Measurements from ENCODE around the gene MRPL22. TPM values are rescaled to one million over a fixed set of nuclear protein-coding genes. Genes with fewer than 3 reads are reported as not detected.
A peak's percentile ranks its signal among the peaks of the same experiment; 100 is the strongest.
"Not testable (repeated sequence)": the region's sequence is repeated elsewhere in the genome, so short reads cannot be mapped to it uniquely, and the experiment has no call there.

The MRPL22 gene
- polyA plus RNA-seq, 4 donors: 33.6 to 63.5 (median 59.2) TPM

DNA sequence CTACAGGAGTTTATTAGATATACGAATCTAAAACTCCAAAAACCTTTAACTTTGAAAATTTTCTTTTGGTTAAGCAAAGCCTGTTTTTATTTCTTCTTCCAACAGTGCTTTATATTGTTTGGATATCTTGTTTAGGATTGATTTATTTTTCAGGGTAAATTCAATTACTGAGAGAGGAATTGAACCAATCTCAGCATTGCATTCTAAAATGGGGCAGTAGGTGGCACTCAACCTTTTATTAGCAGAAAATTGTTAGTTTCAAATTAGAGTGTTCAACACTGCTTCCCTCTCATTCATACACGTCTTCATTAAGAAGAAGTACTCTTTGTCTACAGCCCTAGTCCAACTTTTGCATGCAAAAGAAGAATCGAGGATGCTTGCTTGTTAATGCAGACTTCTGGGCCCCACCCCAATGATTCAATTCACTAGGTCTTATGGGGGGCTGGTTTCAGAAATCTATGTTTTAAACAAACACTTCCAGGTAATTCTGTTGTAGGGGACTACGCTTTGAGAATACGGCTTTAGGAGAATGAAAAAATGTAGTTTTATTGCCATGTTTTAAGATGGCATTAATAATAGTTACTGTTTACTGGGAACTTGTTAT is 26.6 kb downstream of the MRPL22 start:
- no peaks in the 10 kb centered on the region for H3K9me3 ChIP-seq (ENCODE audit: control insufficient read depth in 2 of 2, insufficient read depth in 1 of 2, low read depth in 1 of 2, low read length in 1 of 2)
- DNase-seq (no peak), FAIRE-seq (no peak)
- no peak overlapping the region for H3K4me3 ChIP-seq (ENCODE audit: low read depth in 1 of 3, low read length in 3 of 3)
- peaks cover 0 to 4% (median 0%) of the 10 kb centered on the region in 3 donors for H3K4me1 ChIP-seq (ENCODE audit: control insufficient read depth in 3 of 3, insufficient read depth in 2 of 3, low read depth in 1 of 3, low read length in 2 of 3)
- H3K27ac ChIP-seq (ENCODE audit: low read depth in 1 of 3, low read length in 2 of 3): no peak overlapping the region
- no peaks in the 10 kb centered on the region for H3K27me3 ChIP-seq (ENCODE audit: control insufficient read depth in 3 of 3, insufficient read depth in 3 of 3, low read length in 3 of 3)
- peaks cover 0 to 10% (median 0%) of the 10 kb centered on the region in 3 donors for H3K36me3 ChIP-seq (ENCODE audit: control insufficient read depth in 3 of 3, insufficient read depth in 2 of 3, low read depth in 1 of 3, low read length in 3 of 3)
- 77 to 85% (median 83%) methylated on average over 5 of the region's 5 CpGs for WGBS, 3 donors

DNA sequence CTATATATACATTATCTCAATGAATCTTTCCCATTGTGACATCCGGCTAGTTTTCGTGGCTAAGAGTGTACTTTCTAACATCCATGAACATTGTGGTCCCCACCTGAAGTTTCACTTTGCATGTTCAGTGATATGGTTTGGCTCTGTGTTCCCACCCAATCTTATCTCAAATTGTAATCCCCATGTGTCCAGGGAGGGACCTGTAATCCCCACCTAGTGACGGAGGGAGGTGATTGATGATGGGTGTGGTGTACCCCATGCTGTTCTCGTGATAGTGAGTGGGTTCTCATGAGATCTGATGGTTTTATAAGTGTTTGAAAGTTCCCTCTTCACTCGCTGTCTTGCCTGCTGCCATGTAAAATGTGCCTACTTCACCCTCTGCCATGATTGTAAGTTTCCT is 28.1 kb downstream of the MRPL22 start:
- WGBS, 3 donors: 91 to 92% (median 92%) methylated on average over 5 of the region's 5 CpGs
- Histone ChIP-seq H3K27me3 (ENCODE audit: control insufficient read depth in 3 of 3, insufficient read depth in 3 of 3, low read length in 3 of 3) (no peaks in the 10 kb centered on the region), H3K27ac (ENCODE audit: low read depth in 1 of 3, low read length in 2 of 3) (no peak overlapping the region), H3K36me3 (ENCODE audit: control insufficient read depth in 3 of 3, insufficient read depth in 2 of 3, low read depth in 1 of 3, low read length in 3 of 3) (peaks cover 0 to 10% (median 0%) of the 10 kb centered on the region in 3 donors), H3K4me1 (ENCODE audit: control insufficient read depth in 3 of 3, insufficient read depth in 2 of 3, low read depth in 1 of 3, low read length in 2 of 3) (peaks cover 0 to 4% (median 0%) of the 10 kb centered on the region in 3 donors), H3K9me3 (ENCODE audit: control insufficient read depth in 2 of 2, insufficient read depth in 1 of 2, low read depth in 1 of 2, low read length in 1 of 2) (no peaks in the 10 kb centered on the region), H3K4me3 (ENCODE audit: low read depth in 1 of 3, low read length in 3 of 3) (no peak overlapping the region)
- FAIRE-seq (no peak), DNase-seq (no peak)

GRCh38 chr5:154970759-154971158 is 29.9 kb downstream of the MRPL22 start:
- DNase-seq: peak in 1 of 2 donors; percentile 16
- H3K4me3 ChIP-seq (ENCODE audit: low read depth in 1 of 3, low read length in 3 of 3): no peak overlapping the region
- peaks cover 0 to 4% (median 0%) of the 10 kb centered on the region in 3 donors for H3K4me1 ChIP-seq (ENCODE audit: control insufficient read depth in 3 of 3, insufficient read depth in 2 of 3, low read depth in 1 of 3, low read length in 2 of 3)
- no peak overlapping the region for H3K27ac ChIP-seq (ENCODE audit: low read depth in 1 of 3, low read length in 2 of 3)
- FAIRE-seq: no peak
- H3K9me3 ChIP-seq (ENCODE audit: control insufficient read depth in 2 of 2, insufficient read depth in 1 of 2, low read depth in 1 of 2, low read length in 1 of 2): peaks cover 0 to 2% of the 10 kb centered on the region in 2 donors
- H3K27me3 ChIP-seq (ENCODE audit: control insufficient read depth in 3 of 3, insufficient read depth in 3 of 3, low read length in 3 of 3): no peaks in the 10 kb centered on the region
- H3K36me3 ChIP-seq (ENCODE audit: control insufficient read depth in 3 of 3, insufficient read depth in 2 of 3, low read depth in 1 of 3, low read length in 3 of 3): peaks cover 0 to 5% (median 0%) of the 10 kb centered on the region in 3 donors

- 81 to 94% (median 90%) methylated on average over 2 of the region's 2 CpGs for WGBS, 3 donors
- FAIRE-seq (no peak), DNase-seq (no peak)
- H3K4me1 ChIP-seq (ENCODE audit: control insufficient read depth in 3 of 3, insufficient read depth in 2 of 3, low read depth in 1 of 3, low read length in 2 of 3): peaks cover 0 to 4% (median 0%) of the 10 kb centered on the region in 3 donors
- H3K9me3 ChIP-seq (ENCODE audit: control insufficient read depth in 2 of 2, insufficient read depth in 1 of 2, low read depth in 1 of 2, low read length in 1 of 2): peaks cover 0 to 4% of the 10 kb centered on the region in 2 donors
- no peaks in the 10 kb centered on the region for H3K27me3 ChIP-seq (ENCODE audit: control insufficient read depth in 3 of 3, insufficient read depth in 3 of 3, low read length in 3 of 3)
- H3K4me3 ChIP-seq (ENCODE audit: low read depth in 1 of 3, low read length in 3 of 3): no peak overlapping the region
- H3K27ac ChIP-seq (ENCODE audit: low read depth in 1 of 3, low read length in 2 of 3): no peak overlapping the region
- H3K36me3 ChIP-seq (ENCODE audit: control insufficient read depth in 3 of 3, insufficient read depth in 2 of 3, low read depth in 1 of 3, low read length in 3 of 3): peaks cover 0 to 2% (median 0%) of the 10 kb centered on the region in 3 donors
These were observed 30.6 kb downstream of the MRPL22 start for GRCh38 chr5:154971501-154971900.

DNA sequence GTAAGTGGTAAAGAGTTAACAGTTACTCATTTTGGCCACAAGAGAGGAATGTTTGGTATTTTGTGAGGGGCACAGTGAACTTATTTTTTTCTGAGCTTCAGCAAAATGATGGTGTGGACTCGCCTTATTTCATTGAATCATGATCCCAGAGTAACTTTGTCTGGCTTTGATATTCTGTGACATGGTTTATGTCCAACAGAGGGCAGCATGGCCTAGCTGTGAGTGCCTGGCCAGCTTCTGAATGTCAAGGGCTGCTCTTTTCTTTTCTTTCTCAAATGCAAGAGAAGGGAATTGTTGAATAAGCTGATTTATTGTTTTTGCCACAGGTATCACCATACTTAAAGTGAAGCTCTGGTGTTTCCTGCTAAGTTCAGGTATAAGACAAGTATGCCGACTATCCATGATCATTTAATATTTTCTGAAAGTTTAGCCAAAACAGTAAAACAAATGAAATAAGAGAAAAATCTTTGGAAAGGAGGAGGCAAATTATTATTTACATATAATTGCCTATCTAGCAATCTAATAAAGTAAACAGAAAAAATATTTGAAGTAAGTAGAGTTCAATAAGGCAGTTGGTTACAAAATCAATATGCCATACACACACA is 31.7 kb downstream of the MRPL22 start:
- no peak overlapping the region for H3K27ac ChIP-seq (ENCODE audit: low read depth in 1 of 3, low read length in 2 of 3)
- H3K36me3 ChIP-seq (ENCODE audit: control insufficient read depth in 3 of 3, insufficient read depth in 2 of 3, low read depth in 1 of 3, low read length in 3 of 3): no peaks in the 10 kb centered on the region
- peaks cover 0 to 4% of the 10 kb centered on the region in 2 donors for H3K9me3 ChIP-seq (ENCODE audit: control insufficient read depth in 2 of 2, insufficient read depth in 1 of 2, low read depth in 1 of 2, low read length in 1 of 2)
- no peaks in the 10 kb centered on the region for H3K27me3 ChIP-seq (ENCODE audit: control insufficient read depth in 3 of 3, insufficient read depth in 3 of 3, low read length in 3 of 3)
- FAIRE-seq (no peak), DNase-seq (peak; percentile 21 to 29)
- peaks cover 0 to 4% (median 0%) of the 10 kb centered on the region in 3 donors for H3K4me1 ChIP-seq (ENCODE audit: control insufficient read depth in 3 of 3, insufficient read depth in 2 of 3, low read depth in 1 of 3, low read length in 2 of 3)
- WGBS, 3 donors: 76 to 84% (median 79%) methylated on average over 2 of the region's 2 CpGs
- H3K4me3 ChIP-seq (ENCODE audit: low read depth in 1 of 3, low read length in 3 of 3): no peak overlapping the region

GRCh38 chr5:154976082-154976481 is 35.2 kb downstream of the MRPL22 start:
- 92 to 99% (median 94%) methylated on average over 9 of the region's 9 CpGs for WGBS, 3 donors

GRCh38 chr5:154977409-154977808 is 36.5 kb downstream of the MRPL22 start:
- Histone ChIP-seq H3K9me3 (ENCODE audit: control insufficient read depth in 2 of 2, insufficient read depth in 1 of 2, low read depth in 1 of 2, low read length in 1 of 2) (peaks cover 0 to 4% of the 10 kb centered on the region in 2 donors), H3K36me3 (ENCODE audit: control insufficient read depth in 3 of 3, insufficient read depth in 2 of 3, low read depth in 1 of 3, low read length in 3 of 3) (no peaks in the 10 kb centered on the region), H3K4me3 (ENCODE audit: low read depth in 1 of 3, low read length in 3 of 3) (no peak overlapping the region), H3K27me3 (ENCODE audit: control insufficient read depth in 3 of 3, insufficient read depth in 3 of 3, low read length in 3 of 3) (no peaks in the 10 kb centered on the region), H3K27ac (ENCODE audit: low read depth in 1 of 3, low read length in 2 of 3) (no peak overlapping the region), H3K4me1 (ENCODE audit: control insufficient read depth in 3 of 3, insufficient read depth in 2 of 3, low read depth in 1 of 3, low read length in 2 of 3) (no peaks in the 10 kb centered on the region)
- 76 to 79% (median 78%) methylated on average over 1 of the region's 1 CpG for WGBS, 3 donors
- DNase-seq (no peak), FAIRE-seq (no peak)

More at GRCh38 chr5:154976082-154976481, 35.2 kb downstream of the MRPL22 start:
- FAIRE-seq; H3K27me3 ChIP-seq (ENCODE audit: control insufficient read depth in 3 of 3, insufficient read depth in 3 of 3, low read length in 3 of 3); H3K9me3 ChIP-seq (ENCODE audit: control insufficient read depth in 2 of 2, insufficient read depth in 1 of 2, low read depth in 1 of 2, low read length in 1 of 2); H3K4me1 ChIP-seq (ENCODE audit: control insufficient read depth in 3 of 3, insufficient read depth in 2 of 3, low read depth in 1 of 3, low read length in 2 of 3); H3K27ac ChIP-seq (ENCODE audit: low read depth in 1 of 3, low read length in 2 of 3); H3K36me3 ChIP-seq (ENCODE audit: control insufficient read depth in 3 of 3, insufficient read depth in 2 of 3, low read depth in 1 of 3, low read length in 3 of 3); DNase-seq; H3K4me3 ChIP-seq (ENCODE audit: low read depth in 1 of 3, low read length in 3 of 3): not testable (repeated sequence)

DNA sequence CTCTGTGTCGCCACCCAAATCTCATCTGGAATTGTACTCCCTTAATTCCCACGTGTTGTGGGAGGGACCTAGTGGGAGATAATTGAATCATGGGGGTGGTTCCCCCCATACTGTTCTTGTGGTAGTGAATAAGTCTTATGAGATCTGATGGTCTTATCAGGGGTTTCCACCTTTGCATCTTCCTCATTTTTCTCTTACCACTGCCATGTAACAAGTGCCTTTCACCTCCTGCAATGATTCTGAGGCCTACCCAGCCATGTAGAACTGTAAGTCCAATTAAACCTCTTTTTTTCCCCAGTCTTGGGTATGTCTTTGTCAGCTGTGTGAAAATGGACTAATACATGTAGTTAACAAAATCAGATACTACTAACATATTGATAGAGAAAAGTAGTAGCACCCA is 37.4 kb downstream of the MRPL22 start:
- H3K4me3 ChIP-seq (ENCODE audit: low read depth in 1 of 3, low read length in 3 of 3); H3K9me3 ChIP-seq (ENCODE audit: control insufficient read depth in 2 of 2, insufficient read depth in 1 of 2, low read depth in 1 of 2, low read length in 1 of 2); H3K27me3 ChIP-seq (ENCODE audit: control insufficient read depth in 3 of 3, insufficient read depth in 3 of 3, low read length in 3 of 3); DNase-seq; FAIRE-seq; H3K4me1 ChIP-seq (ENCODE audit: control insufficient read depth in 3 of 3, insufficient read depth in 2 of 3, low read depth in 1 of 3, low read length in 2 of 3); H3K36me3 ChIP-seq (ENCODE audit: control insufficient read depth in 3 of 3, insufficient read depth in 2 of 3, low read depth in 1 of 3, low read length in 3 of 3); H3K27ac ChIP-seq (ENCODE audit: low read depth in 1 of 3, low read length in 2 of 3): not testable (repeated sequence)
- WGBS, 3 donors: 88 to 92% (median 91%) methylated on average over 2 of the region's 2 CpGs

Measured in small intestine (tissue), 7 donors.